GM04503 (cell line): ENCODE data around the gene SPON1.

ENCODE experiments used
- DNase-seq: peaks from one replicate; pipeline ENCODE4 v3.0.0-alpha.2; 2012; ENCODE audit warnings: low read depth

The SPON1 gene

GRCh38 chr11:14189874-14190273, 227.4 kb downstream of the SPON1 start:
- DNase-seq = no peak

- DNase-seq = no peak
Observed at GRCh38 chr11:14190992-14191778, 228.7 kb downstream of the SPON1 start.

GRCh38 chr11:14193644-14194043, 231.1 kb downstream of the SPON1 start:
- no peak for DNase-seq

GRCh38 chr11:14202251-14203196, 240.0 kb downstream of the SPON1 start:
- DNase-seq = no peak

GRCh38 chr11:14203321-14203720, 240.8 kb downstream of the SPON1 start:
- no peak for DNase-seq

- DNase-seq = no peak
Observed at GRCh38 chr11:14212986-14213385, 250.5 kb downstream of the SPON1 start.

GRCh38 chr11:14218728-14219127, 256.2 kb downstream of the SPON1 start:
- no peak for DNase-seq

GRCh38 chr11:14223636-14224288, 261.2 kb downstream of the SPON1 start:
- DNase-seq = no peak

GRCh38 chr11:14224395-14224794, 261.9 kb downstream of the SPON1 start:
- no peak for DNase-seq

- DNase-seq = no peak
Observed at GRCh38 chr11:14225666-14226065, 263.1 kb downstream of the SPON1 start.

GRCh38 chr11:14228356-14228755, 265.8 kb downstream of the SPON1 start:
- DNase-seq = no peak

- DNase-seq = no peak
Observed at GRCh38 chr11:14229472-14229871, 266.9 kb downstream of the SPON1 start.

- DNase-seq = no peak
Observed at GRCh38 chr11:14230407-14230806, 267.9 kb downstream of the SPON1 start.

GRCh38 chr11:14232652-14233051, 270.1 kb downstream of the SPON1 start:
- DNase-seq = no peak

- DNase-seq = no peak
Observed at GRCh38 chr11:14234446-14234845, 271.9 kb downstream of the SPON1 start.

- no peak for DNase-seq
Observed at GRCh38 chr11:14235701-14236100, 273.2 kb downstream of the SPON1 start.

GRCh38 chr11:14237444-14237961, 275.0 kb downstream of the SPON1 start:
- no peak for DNase-seq

GRCh38 chr11:14240221-14240620, 277.7 kb downstream of the SPON1 start:
- no peak for DNase-seq

GRCh38 chr11:14240951-14241350, 278.4 kb downstream of the SPON1 start:
- no peak for DNase-seq

GRCh38 chr11:14242187-14242586, 279.7 kb downstream of the SPON1 start:
- DNase-seq = no peak

- no peak for DNase-seq
Observed at GRCh38 chr11:14242733-14243132, 280.2 kb downstream of the SPON1 start.

- no peak for DNase-seq
Observed at GRCh38 chr11:14244926-14245325, 282.4 kb downstream of the SPON1 start.
